Cardiac muscle cell (in vitro differentiated cells and primary cell): ENCODE results near the gene SYNDIG1L. TPM values are rescaled to one million over a fixed set of nuclear protein-coding genes. Genes with fewer than 3 reads are reported as not detected.

ENCODE experiments used
- DNase-seq, 2 donors: peaks; one replicate each; pipeline versions ENCODE4 v3.0.0 to v3.0.0-alpha.2; 2010 to 2017; ENCODE audit warnings: low read depth in 1 of 2, low spot score in 1 of 2
- H3K27ac ChIP-seq: fragments of 200-600 bp; sonication (generic); 2 replicates; pipeline ENCODE4 v1.5.1; 2016
- H3K27me3 ChIP-seq: fragments of 200-600 bp; sonication (generic); 2 replicates; pipeline ENCODE4 v1.6.0; 2016; ENCODE audit warnings: control low read depth
- H3K36me3 ChIP-seq: fragments of 200-600 bp; sonication (generic); 2 replicates; pipeline ENCODE4 v1.5.1; 2016; ENCODE audit warnings: control low read depth
- H3K4me1 ChIP-seq: fragments of 200-600 bp; sonication (generic); 2 replicates; pipeline ENCODE4 v1.8.1; 2017; ENCODE audit warnings: low read depth, mild to moderate bottlenecking, mixed run types
- H3K4me3 ChIP-seq: fragments of 200-600 bp; sonication (generic); 2 replicates; pipeline ENCODE4 v1.5.1; 2016; ENCODE audit warnings: mild to moderate bottlenecking
- H3K9me3 ChIP-seq: fragments of 200-600 bp; sonication (generic); 2 replicates; pipeline ENCODE4 v1.5.1; 2017; ENCODE audit warnings: low read depth, mild to moderate bottlenecking, control low read depth
- polyA plus RNA-seq: library from polyadenylated mRNA; unstranded; fragments of >200 nt; fragmentation: Nextera tagmentation; extraction: Ambion mirVana; gene quantifications from 2 replicates; pipeline ENCODE4 v1.2.1, GENCODE V29; 2016
- total RNA-seq: library from RNA; depleted of rRNA; stranded (reverse); fragments of >200 nt; gene quantifications from 2 replicates; pipeline ENCODE4 v1.2.3, GENCODE V29; 2016
- TF ChIP-seq, protein P1 (sequence below): IDR thresholded peaks from 2 replicates; pipeline ENCODE4 v1.5.1; 2012; ENCODE audit warnings: low read depth, mild to moderate bottlenecking, low read length

The SYNDIG1L gene
- total and polyA plus RNA-seq, 2 experiments from 2014 or later, result 0.39 TPM; not detected in 1

DNA sequence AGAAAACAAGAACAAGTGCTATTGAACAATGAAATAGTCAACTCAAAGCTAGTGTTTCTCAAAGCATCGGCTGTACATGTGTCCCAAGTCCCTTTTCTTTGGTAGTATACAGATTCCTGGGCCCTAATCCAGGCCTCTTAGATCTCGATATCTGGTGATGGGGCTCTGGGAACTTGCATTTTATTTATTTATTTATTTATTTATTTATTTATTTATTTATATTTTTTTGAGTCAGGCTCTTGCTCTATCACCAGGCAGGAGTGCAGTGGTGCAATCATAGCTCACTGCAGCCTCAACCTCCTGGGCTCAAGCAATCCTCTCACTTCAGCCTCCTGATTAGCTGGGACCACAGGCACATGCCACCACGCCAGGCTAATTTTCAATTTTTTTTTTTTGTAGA lies 17.1 kb downstream of the SYNDIG1L start:
- TF ChIP-seq, protein P1, sequence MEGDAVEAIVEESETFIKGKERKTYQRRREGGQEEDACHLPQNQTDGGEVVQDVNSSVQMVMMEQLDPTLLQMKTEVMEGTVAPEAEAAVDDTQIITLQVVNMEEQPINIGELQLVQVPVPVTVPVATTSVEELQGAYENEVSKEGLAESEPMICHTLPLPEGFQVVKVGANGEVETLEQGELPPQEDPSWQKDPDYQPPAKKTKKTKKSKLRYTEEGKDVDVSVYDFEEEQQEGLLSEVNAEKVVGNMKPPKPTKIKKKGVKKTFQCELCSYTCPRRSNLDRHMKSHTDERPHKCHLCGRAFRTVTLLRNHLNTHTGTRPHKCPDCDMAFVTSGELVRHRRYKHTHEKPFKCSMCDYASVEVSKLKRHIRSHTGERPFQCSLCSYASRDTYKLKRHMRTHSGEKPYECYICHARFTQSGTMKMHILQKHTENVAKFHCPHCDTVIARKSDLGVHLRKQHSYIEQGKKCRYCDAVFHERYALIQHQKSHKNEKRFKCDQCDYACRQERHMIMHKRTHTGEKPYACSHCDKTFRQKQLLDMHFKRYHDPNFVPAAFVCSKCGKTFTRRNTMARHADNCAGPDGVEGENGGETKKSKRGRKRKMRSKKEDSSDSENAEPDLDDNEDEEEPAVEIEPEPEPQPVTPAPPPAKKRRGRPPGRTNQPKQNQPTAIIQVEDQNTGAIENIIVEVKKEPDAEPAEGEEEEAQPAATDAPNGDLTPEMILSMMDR, result no peak
- no peaks in the 10 kb centered on the region for H3K9me3 ChIP-seq
- no peaks in the 10 kb centered on the region for H3K27me3 ChIP-seq
- H3K36me3 ChIP-seq, result no peaks in the 10 kb centered on the region
- no peak overlapping the region for H3K27ac ChIP-seq
- peaks cover 3% of the 10 kb centered on the region for H3K4me1 ChIP-seq
- H3K4me3 ChIP-seq, result no peak overlapping the region
- DNase-seq, result no peak

DNA sequence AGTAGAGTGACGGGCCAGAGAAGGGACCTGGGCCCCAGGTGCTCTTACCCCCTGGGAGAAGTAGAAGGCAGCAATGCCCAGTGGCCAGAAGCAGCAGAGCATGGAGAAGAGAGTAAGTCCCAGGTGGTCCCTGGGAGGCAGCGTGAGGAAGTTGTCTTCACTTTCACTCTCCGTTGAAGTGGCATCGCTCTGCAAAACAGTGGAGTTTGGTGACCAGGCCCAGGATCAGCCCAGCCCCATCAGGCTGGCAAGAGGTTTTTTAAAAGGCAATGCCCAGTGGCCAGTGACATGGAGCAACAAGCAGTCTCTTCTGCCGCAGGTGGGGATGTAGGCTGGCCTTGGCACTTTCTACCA lies 18.2 kb downstream of the SYNDIG1L start:
- Histone ChIP-seq H3K4me1 (peaks cover 5% of the 10 kb centered on the region), H3K9me3 (no peaks in the 10 kb centered on the region), H3K36me3 (no peaks in the 10 kb centered on the region), H3K4me3 (no peak overlapping the region), H3K27ac (no peak overlapping the region), H3K27me3 (no peaks in the 10 kb centered on the region)
- TF ChIP-seq, protein P1, result no peak
- DNase-seq, result no peak

- Histone ChIP-seq H3K27me3 (no peaks in the 10 kb centered on the region), H3K27ac (no peak overlapping the region), H3K4me3 (no peak overlapping the region), H3K4me1 (peaks cover 10% of the 10 kb centered on the region), H3K36me3 (no peaks in the 10 kb centered on the region), H3K9me3 (no peaks in the 10 kb centered on the region)
- no peak for DNase-seq
- TF ChIP-seq, protein P1, result no peak
Measured at GRCh38 chr14:74407021-74407800, 18.8 kb downstream of the SYNDIG1L start.

DNA sequence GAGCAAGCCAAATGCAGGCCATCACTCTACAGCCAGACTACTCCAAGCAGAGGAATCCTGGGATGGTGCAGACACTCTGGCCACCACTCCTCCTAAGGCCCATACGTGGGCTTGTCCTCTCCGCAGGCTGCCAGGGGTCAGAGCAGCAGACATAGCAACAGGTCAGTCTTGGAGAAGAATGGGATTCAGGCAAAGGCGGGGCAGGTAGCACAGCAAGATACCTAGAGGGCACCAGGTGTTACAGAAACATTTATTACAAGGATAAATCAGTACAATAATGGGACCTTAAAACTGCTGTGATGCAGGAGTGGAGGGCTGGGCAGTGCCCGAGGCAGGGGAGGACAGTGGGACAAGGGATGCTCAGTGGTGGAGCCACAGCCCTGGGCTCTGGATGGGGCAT lies 20.3 kb downstream of the SYNDIG1L start:
- H3K36me3 ChIP-seq, result no peaks in the 10 kb centered on the region
- H3K27ac ChIP-seq, result no peak overlapping the region
- H3K27me3 ChIP-seq, result no peaks in the 10 kb centered on the region
- DNase-seq, result no peak
- H3K4me3 ChIP-seq, result no peak overlapping the region
- peaks cover 26% of the 10 kb centered on the region for H3K4me1 ChIP-seq
- H3K9me3 ChIP-seq, result no peaks in the 10 kb centered on the region
- TF ChIP-seq, protein P1, result no peak

DNA sequence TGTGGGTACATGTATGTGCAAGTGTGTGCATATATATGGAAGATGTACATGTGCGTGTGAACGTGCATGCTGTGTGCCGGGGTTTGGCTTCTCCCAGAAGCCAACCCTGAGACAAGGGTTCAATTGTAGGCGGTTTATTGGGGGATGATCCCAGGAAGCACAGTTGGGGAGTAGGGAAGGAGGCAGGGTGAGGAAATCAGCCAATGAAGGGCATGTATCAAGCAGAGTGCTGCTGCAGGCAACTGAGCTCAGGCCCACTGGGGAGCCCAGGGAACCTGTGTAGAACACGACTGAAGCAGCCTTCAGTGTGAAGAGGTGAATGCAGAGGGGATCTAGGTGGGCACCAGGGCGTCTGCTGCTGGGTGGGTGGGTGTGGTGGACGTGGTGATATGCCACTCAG lies 21.6 kb downstream of the SYNDIG1L start:
- Histone ChIP-seq H3K27ac (no peak overlapping the region), H3K4me3 (no peak overlapping the region), H3K9me3 (no peaks in the 10 kb centered on the region), H3K27me3 (no peaks in the 10 kb centered on the region), H3K4me1 (peaks cover 26% of the 10 kb centered on the region), H3K36me3 (no peaks in the 10 kb centered on the region)
- DNase-seq, result no peak
- TF ChIP-seq, protein P1, result no peak
